Upper lobe of left lung (tissue), 6 donors: ENCODE results near the gene SSC5D. TPM values are rescaled to one million over a fixed set of nuclear protein-coding genes. Genes with fewer than 3 reads are reported as not detected.

ENCODE experiments used
- ATAC-seq, 2 donors: fragments of 200-7000 bp; cut with Tn5 transposase; one replicate each; pipeline ENCODE4 v1.9.1; 2022; ENCODE audit warnings: mild to moderate bottlenecking in 2 of 2, moderate library complexity in 2 of 2; ENCODE audit not compliant: low FRiP score in 2 of 2
- DNase-seq, 2 donors: peaks; one replicate each; pipeline ENCODE4 v3.0.0-alpha.2; 2019 to 2020
- H3K27ac ChIP-seq, 4 donors: fragments of 200-600 bp; sonication (generic); one replicate each; pipeline ENCODE4 v1.5.1; 2016 to 2019
- H3K27me3 ChIP-seq, 4 donors: fragments of 200-600 bp; sonication (generic); one replicate each; pipeline ENCODE4 v1.5.1; 2017 to 2019
- H3K36me3 ChIP-seq, 4 donors: fragments of 200-600 bp; sonication (generic); one replicate each; pipeline ENCODE4 v1.5.1; 2016 to 2019
- H3K4me1 ChIP-seq, 4 donors: fragments of 200-600 bp; sonication (generic); one replicate each; pipeline ENCODE4 v1.5.1; 2018 to 2019
- H3K4me3 ChIP-seq, 4 donors: fragments of 200-600 bp; sonication (generic); one replicate each; pipeline ENCODE4 v1.5.1; 2017 to 2019; ENCODE audit warnings: mild to moderate bottlenecking in 2 of 4, moderate library complexity in 1 of 4
- H3K9me3 ChIP-seq, 4 donors: fragments of 200-600 bp; sonication (generic); one replicate each; pipeline ENCODE4 v1.5.1; 2018 to 2019
- EP300 ChIP-seq, 4 donors: sonication (generic); formaldehyde crosslinking; IDR thresholded peaks; one replicate each; pipeline ENCODE4 v1.5.1; 2017; ENCODE audit warnings: antibody characterized with exemption in 4 of 4, control low read depth in 2 of 4
- POLR2A ChIP-seq, 4 donors: fragments of 450-650 bp; IDR thresholded peaks; one replicate each; pipeline ENCODE4 v1.5.1; 2016 to 2017; ENCODE audit warnings: antibody characterized with exemption in 4 of 4, mild to moderate bottlenecking in 2 of 4
- POLR2AphosphoS5 ChIP-seq, 2 donors: sonication (generic); formaldehyde crosslinking; IDR thresholded peaks; one replicate each; pipeline ENCODE4 v1.5.1; 2017; ENCODE audit warnings: antibody characterized with exemption in 2 of 2
- WGBS, 2 donors: methylation state at CpG; one replicate each; pipeline ENCODE4 v1.1.5; 2017 to 2018; 5-methylcytosine and 5-hydroxymethylcytosine counted together
- total RNA-seq, 6 donors: library from RNA; depleted of rRNA in 4 of 6; stranded (reverse); fragments of >200 nt in 4 of 6; gene quantifications; one replicate each; pipeline versions ENCODE4 v1.1.0 to v1.2.1, GENCODE V29; 2016 to 2021
- TF ChIP-seq, protein P1 (sequence below), 6 experiments: fragments of 450-650 bp in 4 of 6; fragments of 200-600 bp in 2 of 6; sonication (generic) in 2 of 6; IDR thresholded peaks; one replicate each; pipeline ENCODE4 v1.5.1; 2016 to 2019; ENCODE audit warnings: antibody characterized with exemption in 6 of 6
- donor health status: DM: no; HTN: no; CAD: no; lungs with moderate emphysema.
- donor health status: DM: no; HTN: yes; CAD: no; lungs with severe emphysema.

The SSC5D gene
- total RNA-seq, 6 donors from 2014 or later, result 0.39 to 10.1 (median 6.7) TPM

DNA sequence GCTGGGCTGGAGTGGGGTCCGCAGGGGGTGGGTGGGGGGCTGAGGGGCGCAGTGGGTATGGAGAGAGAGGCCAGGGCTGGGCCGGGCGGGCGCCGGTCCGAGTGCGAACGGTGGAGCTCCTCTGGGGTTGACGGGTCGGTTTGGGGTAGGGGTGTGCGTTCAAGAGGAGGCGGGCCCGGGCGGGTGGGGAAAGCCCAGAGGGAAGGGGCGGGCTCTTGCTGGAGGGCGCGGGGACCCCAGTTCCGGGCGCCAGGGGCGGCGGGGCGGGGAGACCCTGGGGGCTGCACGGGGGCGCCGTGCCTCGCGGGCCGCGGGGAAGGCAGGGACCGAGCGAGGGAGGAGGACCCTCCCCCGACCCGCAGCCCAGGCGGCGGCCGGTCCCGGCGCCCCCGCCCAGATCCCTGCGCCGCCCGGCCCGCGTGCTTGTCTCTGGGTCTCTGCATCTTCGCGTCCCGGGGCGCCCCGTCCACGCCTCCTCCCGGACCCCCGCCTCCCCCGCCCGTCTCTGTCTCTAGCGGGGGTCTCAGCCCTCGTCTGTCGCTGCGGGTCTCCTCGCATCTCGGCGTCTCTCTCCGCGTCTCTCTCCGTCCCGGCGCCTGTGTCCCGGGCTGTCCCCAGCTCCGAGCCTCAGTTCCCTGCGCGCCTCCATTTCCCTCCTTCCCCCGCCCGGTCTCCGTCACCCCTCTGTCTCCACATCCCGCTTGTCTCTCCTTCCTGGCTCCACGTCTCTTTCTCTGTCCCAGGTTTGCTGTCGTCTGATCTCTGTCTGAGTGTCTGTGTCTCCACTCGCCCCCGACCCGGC, 36.9 kb upstream of the SSC5D start:
- no peaks in the 10 kb centered on the region for H3K9me3 ChIP-seq
- H3K36me3 ChIP-seq, result peaks cover 0 to 20% (median 9%) of the 10 kb centered on the region in 4 donors
- WGBS, 2 donors, result 1 to 3% methylated on average over 23 to 34 of the region's 80 CpGs
- H3K4me1 ChIP-seq, result peaks cover 15 to 22% (median 20%) of the 10 kb centered on the region in 4 donors
- peak in 1 of 2 donors; percentile 8 for ATAC-seq
- H3K27me3 ChIP-seq, result peaks cover 7 to 27% (median 16%) of the 10 kb centered on the region in 4 donors
- no peak overlapping the region for H3K27ac ChIP-seq
- no peak for TF ChIP-seq POLR2A (IDR thresholded peaks at IDR 0.05)
- TF ChIP-seq POLR2AphosphoS5 (IDR thresholded peaks at IDR 0.05), result no peak
- TF ChIP-seq, protein P1, sequence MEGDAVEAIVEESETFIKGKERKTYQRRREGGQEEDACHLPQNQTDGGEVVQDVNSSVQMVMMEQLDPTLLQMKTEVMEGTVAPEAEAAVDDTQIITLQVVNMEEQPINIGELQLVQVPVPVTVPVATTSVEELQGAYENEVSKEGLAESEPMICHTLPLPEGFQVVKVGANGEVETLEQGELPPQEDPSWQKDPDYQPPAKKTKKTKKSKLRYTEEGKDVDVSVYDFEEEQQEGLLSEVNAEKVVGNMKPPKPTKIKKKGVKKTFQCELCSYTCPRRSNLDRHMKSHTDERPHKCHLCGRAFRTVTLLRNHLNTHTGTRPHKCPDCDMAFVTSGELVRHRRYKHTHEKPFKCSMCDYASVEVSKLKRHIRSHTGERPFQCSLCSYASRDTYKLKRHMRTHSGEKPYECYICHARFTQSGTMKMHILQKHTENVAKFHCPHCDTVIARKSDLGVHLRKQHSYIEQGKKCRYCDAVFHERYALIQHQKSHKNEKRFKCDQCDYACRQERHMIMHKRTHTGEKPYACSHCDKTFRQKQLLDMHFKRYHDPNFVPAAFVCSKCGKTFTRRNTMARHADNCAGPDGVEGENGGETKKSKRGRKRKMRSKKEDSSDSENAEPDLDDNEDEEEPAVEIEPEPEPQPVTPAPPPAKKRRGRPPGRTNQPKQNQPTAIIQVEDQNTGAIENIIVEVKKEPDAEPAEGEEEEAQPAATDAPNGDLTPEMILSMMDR (IDR thresholded peaks at IDR 0.05), result no peak
- TF ChIP-seq EP300 (IDR thresholded peaks at IDR 0.05), result no peak
- H3K4me3 ChIP-seq, result peak overlapping the region in 2 of 4 donors; percentile 10 to 21
- DNase-seq, result peak in 1 of 2 donors; percentile 85

DNA sequence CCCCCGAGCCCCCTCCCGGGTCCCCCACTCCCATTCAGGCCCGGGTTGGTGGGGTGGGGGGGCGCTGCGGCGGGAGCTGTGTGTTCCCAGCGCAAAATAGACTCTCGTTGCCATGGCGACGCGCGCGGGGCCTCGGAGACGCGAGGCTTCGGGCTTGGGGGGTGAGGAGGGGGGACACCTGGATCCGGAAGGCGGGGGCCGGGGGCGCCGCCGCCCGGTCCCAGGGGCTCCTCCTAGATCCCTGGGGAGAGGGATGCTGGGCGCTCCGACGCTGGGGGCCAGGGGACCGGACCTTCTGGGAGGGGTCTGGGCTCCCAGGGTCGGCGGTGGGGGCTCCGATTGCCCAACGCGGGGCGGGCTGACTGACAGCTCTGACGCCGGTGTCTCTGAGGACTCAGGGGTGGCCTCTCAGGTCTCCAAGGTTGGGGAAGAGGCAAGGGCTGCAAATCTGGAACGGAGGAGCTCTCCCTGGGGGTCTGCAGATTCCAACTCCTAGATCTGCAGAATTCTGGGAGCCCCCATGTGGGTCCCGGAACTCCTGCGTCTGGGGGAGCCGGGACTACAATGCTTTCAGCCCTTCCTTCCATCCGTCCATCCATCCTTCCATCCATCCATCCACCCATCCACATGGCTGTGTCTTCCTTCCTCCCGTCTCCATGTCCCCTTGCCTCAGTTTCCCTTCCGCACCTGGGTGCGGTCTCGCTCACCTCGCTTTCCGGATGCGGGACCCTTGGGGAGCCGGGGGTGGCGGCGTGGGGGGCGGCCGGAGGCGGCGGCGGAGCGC, 36.1 kb upstream of the SSC5D start:
- peaks cover 0 to 20% (median 9%) of the 10 kb centered on the region in 4 donors for H3K36me3 ChIP-seq
- no peaks in the 10 kb centered on the region for H3K9me3 ChIP-seq
- H3K4me3 ChIP-seq, result peak overlapping the region in 3 of 4 donors; percentile 7 to 21 (median 10)
- TF ChIP-seq POLR2AphosphoS5 (IDR thresholded peaks at IDR 0.05) (no peak), POLR2A (IDR thresholded peaks at IDR 0.05) (no peak), EP300 (IDR thresholded peaks at IDR 0.05) (no peak)
- TF ChIP-seq, protein P1 (IDR thresholded peaks at IDR 0.05), result no peak
- DNase-seq (peak in 1 of 2 donors; percentile 85), ATAC-seq (no peak)
- peaks cover 15 to 22% (median 20%) of the 10 kb centered on the region in 4 donors for H3K4me1 ChIP-seq
- WGBS, 2 donors, result 6 to 12% methylated on average over 22 to 47 of the region's 57 CpGs
- no peak overlapping the region for H3K27ac ChIP-seq
- H3K27me3 ChIP-seq, result peaks cover 7 to 27% (median 16%) of the 10 kb centered on the region in 4 donors

DNA sequence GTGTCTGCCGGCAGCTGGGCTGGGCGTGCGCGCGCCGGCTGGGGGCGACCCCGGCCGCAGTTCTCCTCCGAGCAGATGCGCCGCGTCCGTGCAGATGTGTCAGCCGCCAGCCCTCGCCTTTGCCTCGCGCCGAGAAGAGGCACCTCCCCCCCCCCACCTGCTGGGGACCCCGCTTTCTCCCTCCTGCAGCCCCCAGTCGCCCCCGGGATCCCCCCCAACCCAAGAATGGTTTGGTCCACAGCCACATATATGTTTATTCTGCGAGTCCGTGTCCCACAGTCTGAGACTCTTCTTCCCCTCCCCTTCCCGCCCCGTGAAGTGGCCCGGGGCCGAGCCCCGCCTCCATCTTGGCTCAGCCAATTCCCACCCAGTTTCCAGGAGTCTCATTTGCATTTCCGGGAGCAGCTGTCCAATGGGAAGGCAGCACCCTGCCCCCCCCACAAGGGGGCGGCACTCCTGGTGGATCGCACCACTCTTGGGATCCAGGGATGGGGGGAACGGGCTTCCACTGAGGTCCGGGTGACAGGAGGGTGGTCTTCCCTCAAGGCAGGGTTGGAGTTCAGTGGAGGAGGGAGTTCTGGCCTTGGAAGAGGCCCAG, 35.4 kb upstream of the SSC5D start:
- no peak overlapping the region for H3K27ac ChIP-seq
- H3K4me1 ChIP-seq, result peaks cover 15 to 22% (median 20%) of the 10 kb centered on the region in 4 donors
- peak overlapping the region in 2 of 4 donors; percentile 7 to 21 for H3K4me3 ChIP-seq
- ATAC-seq (peak; percentile 65 to 73), DNase-seq (peak in 1 of 2 donors; percentile 91)
- H3K27me3 ChIP-seq, result peaks cover 7 to 27% (median 16%) of the 10 kb centered on the region in 4 donors
- TF ChIP-seq POLR2AphosphoS5 (IDR thresholded peaks at IDR 0.05) (no peak), EP300 (IDR thresholded peaks at IDR 0.05) (no peak), POLR2A (IDR thresholded peaks at IDR 0.05) (no peak)
- TF ChIP-seq, protein P1 (IDR thresholded peaks at IDR 0.05), result no peak
- H3K36me3 ChIP-seq, result peaks cover 0 to 20% (median 9%) of the 10 kb centered on the region in 4 donors
- H3K9me3 ChIP-seq, result no peaks in the 10 kb centered on the region
- WGBS, 2 donors, result 30 to 34% methylated on average over 14 to 23 of the region's 34 CpGs

DNA sequence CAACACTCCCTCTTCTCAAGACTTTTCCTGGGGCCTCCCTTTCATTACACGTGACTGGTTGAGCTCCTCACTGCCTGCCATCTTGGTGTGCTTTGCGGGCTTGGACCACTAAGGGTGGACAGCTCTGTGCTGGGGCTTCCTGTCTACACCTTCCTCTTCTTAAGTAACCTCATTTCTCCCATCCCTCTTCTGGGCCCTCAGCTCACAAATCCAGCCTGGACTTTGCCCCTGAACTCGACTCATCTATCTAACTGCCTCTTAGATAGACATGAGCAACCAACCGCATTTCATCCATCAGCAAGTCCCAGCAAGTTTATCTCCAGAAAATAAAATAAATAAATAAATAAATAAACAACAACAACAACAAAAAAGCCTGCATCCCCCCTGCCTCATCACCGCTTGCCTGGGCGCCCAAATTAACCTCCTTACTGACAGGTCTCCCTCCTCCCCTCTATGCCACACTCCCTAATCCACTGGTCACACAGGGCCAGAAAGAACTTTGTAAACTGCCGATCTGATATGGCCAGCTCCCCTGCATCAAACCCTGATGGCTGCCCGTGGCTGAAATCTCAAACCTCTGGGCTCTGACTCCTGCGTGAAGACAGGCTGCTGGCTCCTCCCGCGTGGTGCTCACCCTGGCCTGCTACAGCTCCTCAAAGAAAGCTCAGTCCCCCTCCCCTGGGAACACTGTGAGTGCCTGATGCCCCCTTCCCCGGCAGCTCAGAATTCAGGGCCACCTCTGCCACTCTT, 34.5 kb upstream of the SSC5D start:
- WGBS, 2 donors, result 90 to 95% methylated on average over 8 to 12 of the region's 12 CpGs
- H3K4me1 ChIP-seq, result peaks cover 15 to 22% (median 20%) of the 10 kb centered on the region in 4 donors
- no peak overlapping the region for H3K27ac ChIP-seq
- no peak for TF ChIP-seq EP300 (IDR thresholded peaks at IDR 0.05)
- TF ChIP-seq, protein P1 (IDR thresholded peaks at IDR 0.05), result no peak
- TF ChIP-seq POLR2A (IDR thresholded peaks at IDR 0.05), result no peak
- no peak for TF ChIP-seq POLR2AphosphoS5 (IDR thresholded peaks at IDR 0.05)
- H3K4me3 ChIP-seq, result no peak overlapping the region
- no peak for ATAC-seq
- H3K27me3 ChIP-seq, result peaks cover 7 to 27% (median 16%) of the 10 kb centered on the region in 4 donors
- peaks cover 0 to 20% (median 9%) of the 10 kb centered on the region in 4 donors for H3K36me3 ChIP-seq
- no peak for DNase-seq
- no peaks in the 10 kb centered on the region for H3K9me3 ChIP-seq
